Loucy (cell line): ENCODE data around the gene SMIM3.
A peak's percentile ranks its signal among the peaks of the same experiment; 100 is the strongest.

Source experiments
- H2AFZ ChIP-seq: fragments of 200-600 bp; sonication (generic); 2 replicates; pipeline ENCODE4 v1.6.0; 2016; ENCODE audit warnings: antibody characterized with exemption, mild to moderate bottlenecking, low read length, moderate library complexity
- H3F3A ChIP-seq: fragments of 200-600 bp; 2 replicates; pipeline ENCODE4 v1.6.0; 2016; ENCODE audit warnings: antibody characterized with exemption, low read depth, mild to moderate bottlenecking
- H3K27me3 ChIP-seq: fragments of 200-600 bp; sonication (generic); 2 replicates; pipeline ENCODE4 v1.6.1; 2014; ENCODE audit warnings: low read length, mild to moderate bottlenecking; ENCODE audit not compliant: insufficient read depth, poor library complexity, severe bottlenecking
- H3K36me3 ChIP-seq: fragments of 200-600 bp; sonication (generic); 2 replicates; pipeline ENCODE4 v1.6.1; 2016; ENCODE audit warnings: low read length; ENCODE audit not compliant: insufficient read depth
- H3K4me1 ChIP-seq: fragments of 200-600 bp; sonication (generic); 2 replicates; pipeline ENCODE4 v1.5.1; 2014; ENCODE audit warnings: low read length, mild to moderate bottlenecking; ENCODE audit not compliant: insufficient read depth, poor library complexity, severe bottlenecking
- H3K4me2 ChIP-seq: fragments of 200-600 bp; sonication (generic); 2 replicates; pipeline ENCODE4 v1.6.0; 2014; ENCODE audit warnings: antibody characterized with exemption, low read length, low read depth, mild to moderate bottlenecking; ENCODE audit not compliant: poor library complexity, severe bottlenecking
- H3K4me3 ChIP-seq: fragments of 200-600 bp; sonication (generic); 2 replicates; pipeline ENCODE4 v1.5.1; 2014; ENCODE audit warnings: low read length, mild to moderate bottlenecking, mixed read lengths; ENCODE audit not compliant: poor library complexity, severe bottlenecking
- H3K79me2 ChIP-seq: fragments of 200-600 bp; sonication (generic); 2 replicates; pipeline ENCODE4 v1.6.1; 2014; ENCODE audit warnings: low read length; ENCODE audit not compliant: insufficient read depth
- H3K9ac ChIP-seq: fragments of 200-600 bp; sonication (generic); 2 replicates; pipeline ENCODE4 v1.6.0; 2014; ENCODE audit warnings: mild to moderate bottlenecking, low read depth, low read length, moderate library complexity; ENCODE audit not compliant: poor library complexity, severe bottlenecking
- H3K9me2 ChIP-seq: fragments of 200-600 bp; sonication (generic); replicated peaks from 2 replicates; pipeline ENCODE4 v1.6.1; 2016; ENCODE audit warnings: low read depth, low read length, mixed read lengths
- H3K9me3 ChIP-seq: fragments of 200-600 bp; sonication (generic); 2 replicates; pipeline ENCODE4 v1.6.1; 2014; ENCODE audit warnings: mild to moderate bottlenecking, antibody characterized with exemption, low read length, low read depth; ENCODE audit not compliant: insufficient read depth
- H4K20me1 ChIP-seq: fragments of 200-600 bp; sonication (generic); 2 replicates; pipeline ENCODE4 v1.6.0; 2014; ENCODE audit warnings: antibody characterized with exemption, low read length, mild to moderate bottlenecking; ENCODE audit not compliant: insufficient read depth, poor library complexity, severe bottlenecking
- CTCF ChIP-seq: fragments of 200-600 bp; sonication (generic); conservative IDR thresholded peaks from 2 replicates; pipeline ENCODE4 v1.5.1; 2014; ENCODE audit warnings: mild to moderate bottlenecking, antibody characterized with exemption, low read length
- EZH2phosphoT487 ChIP-seq: fragments of 200-600 bp; IDR thresholded peaks from 2 replicates; pipeline ENCODE4 v1.6.1; 2018; ENCODE audit warnings: antibody characterized with exemption, mild to moderate bottlenecking, moderate library complexity, borderline replicate concordance

Gene SMIM3

GRCh38 chr5:150758531-150759333 is 19.8 kb upstream of the SMIM3 start, which contains the start of gene DCTN4:
DCTN4 (minus strand) TSS chr5:150759017; CDS start chr5:150758993, 24 bp downstream.
- Histone ChIP-seq H3K79me2 (peaks cover 66% of the 10 kb centered on the region), H3K9me2 (no peaks in the 10 kb centered on the region), H3K36me3 (peaks cover 19% of the 10 kb centered on the region; the same call in 1 of the 2 replicates), H3K4me3 (peak within 1 kb of the TSS; percentile 97), H3K9me3 (no peaks in the 10 kb centered on the region), H3K27me3 (no peaks in the 10 kb centered on the region), H4K20me1 (peaks cover 20% of the 10 kb centered on the region), H3K4me1 (peaks cover 63% of the 10 kb centered on the region), H3K9ac (peak within 1 kb of the TSS; percentile 84), H2AFZ (peak within 1 kb of the TSS; percentile 90), H3K4me2 (peak within 1 kb of the TSS; percentile 83), H3F3A (peaks cover 7% of the 10 kb centered on the region; the same call in 1 of the 2 replicates)
- no peak for TF ChIP-seq EZH2phosphoT487
- TF ChIP-seq CTCF = no peak

- H4K20me1 ChIP-seq = peaks cover 20% of the 10 kb centered on the region
- H3K9ac ChIP-seq = peak overlapping the region; percentile 84
- H3K27me3 ChIP-seq = no peaks in the 10 kb centered on the region
- peak overlapping the region; percentile 90 for H2AFZ ChIP-seq
- H3K4me1 ChIP-seq = peaks cover 66% of the 10 kb centered on the region
- peaks cover 61% of the 10 kb centered on the region for H3K79me2 ChIP-seq
- H3K4me2 ChIP-seq = peak overlapping the region; percentile 77
- H3K9me3 ChIP-seq = no peaks in the 10 kb centered on the region
- H3K4me3 ChIP-seq = peak overlapping the region; percentile 97
- peaks cover 14% of the 10 kb centered on the region; the same call in 1 of the 2 replicates for H3K36me3 ChIP-seq
- TF ChIP-seq CTCF = no peak
- no peak for TF ChIP-seq EZH2phosphoT487
- H3F3A ChIP-seq = peaks cover 13% of the 10 kb centered on the region
- no peaks in the 10 kb centered on the region for H3K9me2 ChIP-seq
Measured at GRCh38 chr5:150759334-150759583, 19.3 kb upstream of the SMIM3 start.

GRCh38 chr5:150762211-150762610 is 16.3 kb upstream of the SMIM3 start:
- Histone ChIP-seq H3K4me3 (peak overlapping the region; percentile 63), H2AFZ (no peak overlapping the region), H3F3A (peaks cover 30% of the 10 kb centered on the region), H3K9me2 (no peaks in the 10 kb centered on the region), H3K27me3 (no peaks in the 10 kb centered on the region), H3K36me3 (no peaks in the 10 kb centered on the region), H3K4me1 (peaks cover 76% of the 10 kb centered on the region), H3K9ac (peak overlapping the region; percentile 88), H3K79me2 (peaks cover 36% of the 10 kb centered on the region), H3K4me2 (peak overlapping the region; percentile 87), H4K20me1 (peaks cover 11% of the 10 kb centered on the region), H3K9me3 (no peaks in the 10 kb centered on the region)
- no peak for TF ChIP-seq CTCF
- TF ChIP-seq EZH2phosphoT487 = no peak
